Dedifferentiated amniotic fluid mesenchymal stem cell (primary cell): ENCODE results near the gene MCFD2.
"Not testable (repeated sequence)": the region's sequence is repeated elsewhere in the genome, so short reads cannot be mapped to it uniquely, and the experiment has no call there.

Experiments used
- DNase-seq: peaks from one replicate; pipeline ENCODE4 v3.0.0-alpha.2; 2016; ENCODE audit errors: extremely low spot score

MCFD2 gene

DNA sequence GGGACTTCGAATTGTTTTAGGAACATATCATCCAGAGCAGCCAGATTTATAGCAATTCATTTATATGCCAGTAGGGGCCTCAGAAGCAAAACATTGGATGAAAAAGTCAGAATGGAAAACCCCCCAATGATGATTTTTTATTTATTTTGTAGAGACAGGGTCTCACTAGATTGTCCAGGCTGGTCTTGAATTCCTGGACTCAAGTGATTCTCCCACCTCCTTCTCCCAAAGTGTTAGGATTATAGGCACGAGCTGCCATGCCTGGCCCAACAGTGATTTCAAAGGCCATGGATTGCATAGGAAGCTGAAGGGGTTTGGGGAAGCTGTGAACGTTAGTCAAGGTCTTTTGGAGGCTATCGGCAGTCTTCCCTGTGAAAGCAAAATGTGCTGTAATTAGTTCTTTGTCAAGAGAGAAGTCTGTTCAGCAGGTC is 21.9 kb upstream of the MCFD2 start:
- DNase-seq: no peak

DNA sequence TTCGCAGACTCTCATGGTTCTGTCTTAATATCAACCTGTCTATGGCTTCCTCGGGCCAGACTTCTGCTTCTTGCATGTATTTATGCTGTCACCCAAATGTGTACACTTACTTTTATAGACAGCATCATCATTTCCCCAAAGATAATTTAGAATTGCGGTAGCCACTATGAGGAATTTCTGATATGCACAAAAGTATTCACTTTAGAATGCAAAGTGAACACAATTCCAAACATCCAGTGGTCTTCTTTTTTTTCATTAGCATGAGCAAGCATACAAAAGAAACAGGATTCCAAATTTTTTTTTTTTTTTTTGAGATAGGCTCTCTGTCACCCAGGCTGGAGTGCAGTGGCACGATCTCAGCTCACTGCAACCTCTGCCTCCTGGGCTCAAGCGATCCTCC is 21.0 kb upstream of the MCFD2 start:
- DNase-seq: no peak

DNA sequence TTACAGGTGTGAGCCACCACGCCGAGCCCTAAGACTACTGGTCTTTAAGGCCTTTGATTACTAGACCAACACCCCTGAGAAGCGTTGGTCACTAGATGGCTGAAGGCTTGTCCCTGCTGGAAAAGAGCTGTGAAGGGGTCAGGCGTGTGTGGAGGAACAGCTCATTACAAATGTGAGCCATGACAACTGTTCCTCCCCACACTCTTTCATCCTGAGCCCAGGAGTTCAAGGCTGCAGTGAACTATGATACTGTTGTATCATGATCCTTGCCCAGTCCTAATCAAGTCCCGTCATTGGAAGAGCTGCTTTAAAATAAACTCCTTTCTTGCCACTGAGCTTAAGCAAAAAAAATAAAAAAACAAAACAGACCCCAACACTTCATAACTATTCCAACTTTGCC is 19.5 kb upstream of the MCFD2 start:
- no peak for DNase-seq

GRCh38 chr2:46929612-46930011 is 14.0 kb upstream of the MCFD2 start:
- DNase-seq: no peak

- no peak for DNase-seq
Measured at GRCh38 chr2:46926863-46927262, 11.3 kb upstream of the MCFD2 start.

DNA sequence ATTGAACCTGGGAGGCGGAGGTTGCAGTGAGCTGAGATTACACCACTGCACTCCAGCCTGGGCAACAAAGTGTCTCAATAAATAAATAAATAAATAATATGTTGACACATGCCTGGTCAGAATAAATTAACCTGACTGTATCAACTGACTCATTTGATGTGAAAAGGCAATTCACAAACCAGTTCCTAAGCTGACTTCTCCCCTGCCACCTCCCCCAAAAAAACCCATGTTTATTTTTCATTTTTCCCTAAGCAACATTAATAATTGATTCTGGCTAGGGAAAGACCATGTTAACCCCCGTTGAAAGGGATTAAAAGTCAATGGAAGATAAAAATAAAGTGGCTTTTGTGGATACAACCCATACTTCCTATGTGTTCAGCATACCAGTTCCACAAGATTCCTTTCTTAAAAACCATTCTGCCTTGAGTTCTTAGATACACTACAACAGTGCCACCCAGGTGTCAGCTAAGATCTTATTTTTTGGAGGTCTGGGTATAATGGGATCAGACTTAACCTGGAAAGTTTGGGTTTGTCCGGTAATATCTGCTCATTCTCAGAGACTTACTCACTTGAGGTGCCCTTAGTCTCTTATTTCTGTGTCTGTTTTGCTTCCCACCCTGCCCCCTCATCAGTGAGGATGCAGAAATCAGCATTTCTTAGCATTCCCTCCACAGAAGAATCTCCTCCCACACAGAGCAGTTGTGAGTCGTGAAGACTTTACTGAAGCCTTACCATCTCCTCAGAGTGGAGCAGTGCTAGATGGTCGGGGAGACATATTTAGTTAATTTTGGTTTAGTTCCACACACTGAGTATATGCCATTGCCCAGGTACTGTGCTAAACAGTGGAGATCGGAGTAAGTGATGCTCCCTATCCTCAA is 10.1 kb upstream of the MCFD2 start:
- no peak for DNase-seq

DNA sequence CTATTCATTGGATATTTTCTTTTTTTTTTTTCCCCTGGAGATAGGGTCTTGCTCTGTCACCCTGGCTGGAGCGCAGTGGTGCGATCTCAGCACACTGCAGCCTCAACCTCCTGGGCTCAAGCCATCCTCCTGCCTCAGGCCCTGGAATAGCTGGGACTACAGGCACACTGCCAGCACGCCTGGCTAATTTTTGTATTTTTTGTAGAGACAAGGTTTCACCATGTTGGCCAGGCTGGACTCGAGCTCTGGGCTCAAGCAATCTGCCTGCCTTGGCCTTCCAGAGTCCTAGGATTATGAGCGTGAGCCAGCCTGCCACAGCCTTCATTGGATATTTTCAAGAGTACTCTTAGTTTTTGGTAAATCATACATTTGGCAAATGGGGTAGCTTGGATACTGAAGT is 9.0 kb upstream of the MCFD2 start:
- DNase-seq: no peak

DNA sequence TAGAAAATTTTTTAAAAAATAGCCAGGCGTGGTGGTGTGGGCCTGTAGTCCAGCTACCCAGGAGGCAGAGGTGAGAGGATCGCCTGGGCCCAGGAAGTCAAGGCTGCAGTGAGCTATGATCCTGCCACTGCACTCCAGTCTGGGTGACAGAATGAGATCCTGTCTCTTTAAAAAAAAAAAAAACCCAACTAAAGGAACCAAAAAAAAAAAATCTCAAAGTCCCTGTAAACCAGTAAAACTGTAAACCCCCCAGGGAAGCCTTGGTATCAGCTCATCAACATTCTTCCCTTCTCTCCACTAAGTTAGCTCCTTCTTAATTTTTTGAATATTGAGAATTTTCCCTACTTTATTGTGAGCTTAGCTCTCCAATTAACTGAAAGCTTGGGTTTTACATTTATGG is 8.4 kb upstream of the MCFD2 start:
- DNase-seq: no peak

DNA sequence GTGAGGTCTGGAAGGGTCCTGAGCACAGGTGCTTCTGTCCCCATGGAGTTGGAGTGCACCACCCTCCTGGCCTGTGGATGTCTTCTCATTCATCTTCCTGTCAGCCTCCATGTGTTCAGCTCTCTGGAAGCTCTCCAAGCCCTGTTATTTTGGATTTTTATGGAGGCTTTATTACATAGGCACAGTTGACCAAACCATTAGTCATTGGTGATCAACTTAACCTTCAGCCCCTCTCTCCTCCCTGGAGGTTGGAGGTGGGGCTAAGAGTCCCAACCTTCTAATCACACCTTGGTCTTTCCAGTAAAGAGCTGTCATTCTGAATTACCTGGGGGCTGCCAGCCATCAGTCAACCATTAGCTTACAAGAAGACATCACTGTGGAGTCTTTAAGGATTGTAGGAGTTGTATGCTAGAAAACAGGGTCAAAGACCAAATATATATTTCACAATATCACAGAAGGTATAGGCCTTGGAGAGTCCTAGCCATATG is 7.5 kb upstream of the MCFD2 start:
- no peak for DNase-seq

DNA sequence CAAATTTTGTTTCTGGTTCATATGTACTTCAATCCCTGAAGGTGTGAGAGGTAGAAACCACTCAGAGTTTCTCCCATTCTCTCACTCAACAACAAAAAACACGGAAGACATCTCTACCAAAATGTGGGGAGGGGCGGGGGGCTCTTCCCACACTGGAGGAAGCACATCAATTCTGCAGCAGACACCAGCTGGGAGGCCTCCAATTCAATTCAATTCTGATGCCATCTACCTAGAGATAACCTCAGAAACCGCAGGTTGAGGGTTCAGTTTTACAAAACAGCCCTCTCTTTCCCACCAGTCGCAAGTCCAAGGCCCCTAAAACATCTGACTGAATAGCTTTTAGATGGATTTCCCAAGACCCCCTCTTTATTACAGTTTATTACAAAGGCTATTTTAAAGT is 7.0 kb upstream of the MCFD2 start:
- no peak for DNase-seq

DNA sequence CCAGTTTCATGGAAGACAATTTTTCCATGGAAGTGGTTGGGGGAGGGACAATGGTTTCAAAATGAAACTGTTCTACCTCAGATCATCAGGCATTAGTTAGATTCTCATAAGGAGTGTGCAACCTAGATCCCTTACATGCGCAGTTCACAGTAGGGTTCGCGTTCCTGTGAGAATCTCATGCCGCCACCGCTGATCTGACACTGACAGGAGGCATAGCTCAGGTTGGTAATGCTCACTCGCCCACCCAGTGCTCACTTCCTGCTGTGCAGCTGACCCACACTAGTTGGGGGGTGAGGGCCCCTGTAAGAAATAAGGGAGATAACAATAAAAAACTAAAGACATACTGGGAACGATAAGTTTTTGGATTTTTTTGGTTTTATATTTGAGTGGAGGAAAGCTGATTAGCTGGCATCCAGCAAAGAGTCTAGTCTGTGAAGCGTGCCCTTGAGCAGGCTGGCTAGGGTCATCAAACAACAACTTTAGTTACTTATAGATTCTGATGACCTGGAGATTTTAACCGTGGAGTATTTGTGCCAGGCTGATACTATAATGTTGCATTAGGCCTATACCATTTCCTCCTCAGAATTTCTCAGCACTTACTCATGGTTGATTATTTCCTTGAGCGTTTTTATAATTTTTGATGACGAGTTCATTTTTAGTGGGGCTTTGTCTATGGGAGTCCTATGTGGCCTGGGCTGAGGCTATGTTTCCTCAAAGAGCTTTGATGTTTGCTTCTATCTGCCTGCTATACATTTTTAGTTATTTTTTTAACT is 6.3 kb upstream of the MCFD2 start:
- DNase-seq: no peak

GRCh38 chr2:46917628-46918027 is 2.0 kb upstream of the MCFD2 start:
- DNase-seq: no peak

DNA sequence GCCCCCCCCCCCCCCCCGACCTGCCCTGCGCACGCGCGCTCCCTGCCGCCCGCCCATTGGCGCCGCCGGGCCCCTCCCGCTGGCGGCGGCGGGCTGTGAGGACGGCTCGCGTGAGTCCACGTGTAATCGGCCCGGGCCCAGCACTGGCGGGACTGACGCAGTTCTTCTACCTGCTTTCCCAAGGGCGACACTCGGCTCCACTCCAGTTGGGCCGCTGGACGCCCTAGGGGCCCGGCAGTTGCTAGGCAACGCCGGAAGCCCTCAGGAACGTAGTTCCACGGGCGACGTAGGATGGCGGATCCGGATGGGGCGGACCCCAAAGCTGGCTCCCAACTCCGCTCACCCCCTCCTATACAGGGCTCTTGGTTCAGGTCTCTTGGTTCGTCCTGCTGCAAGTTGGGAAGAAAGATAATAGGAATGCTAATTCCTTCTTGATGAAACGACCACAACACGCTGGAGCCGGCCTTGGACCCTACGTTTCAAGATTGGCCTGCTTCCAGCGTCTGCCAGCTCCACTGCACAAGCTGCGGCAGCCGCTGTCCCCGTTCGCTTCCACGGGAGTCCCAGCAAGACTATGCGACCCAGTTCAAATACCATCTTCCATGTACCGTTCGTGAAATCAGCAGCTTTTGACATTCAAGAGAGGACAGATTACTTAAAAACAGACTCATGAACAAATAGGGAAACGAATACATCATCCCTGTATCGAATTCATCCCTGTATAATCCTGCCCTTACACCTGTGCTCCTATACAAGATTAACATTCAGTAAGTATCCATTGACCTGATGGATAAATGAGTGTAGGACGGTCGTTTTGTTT is 415 bp upstream of the MCFD2 start:
- peak; percentile 75 for DNase-seq

GRCh38 chr2:46914578-46915230 is 902 bp downstream of the MCFD2 start:
- DNase-seq: no peak

DNA sequence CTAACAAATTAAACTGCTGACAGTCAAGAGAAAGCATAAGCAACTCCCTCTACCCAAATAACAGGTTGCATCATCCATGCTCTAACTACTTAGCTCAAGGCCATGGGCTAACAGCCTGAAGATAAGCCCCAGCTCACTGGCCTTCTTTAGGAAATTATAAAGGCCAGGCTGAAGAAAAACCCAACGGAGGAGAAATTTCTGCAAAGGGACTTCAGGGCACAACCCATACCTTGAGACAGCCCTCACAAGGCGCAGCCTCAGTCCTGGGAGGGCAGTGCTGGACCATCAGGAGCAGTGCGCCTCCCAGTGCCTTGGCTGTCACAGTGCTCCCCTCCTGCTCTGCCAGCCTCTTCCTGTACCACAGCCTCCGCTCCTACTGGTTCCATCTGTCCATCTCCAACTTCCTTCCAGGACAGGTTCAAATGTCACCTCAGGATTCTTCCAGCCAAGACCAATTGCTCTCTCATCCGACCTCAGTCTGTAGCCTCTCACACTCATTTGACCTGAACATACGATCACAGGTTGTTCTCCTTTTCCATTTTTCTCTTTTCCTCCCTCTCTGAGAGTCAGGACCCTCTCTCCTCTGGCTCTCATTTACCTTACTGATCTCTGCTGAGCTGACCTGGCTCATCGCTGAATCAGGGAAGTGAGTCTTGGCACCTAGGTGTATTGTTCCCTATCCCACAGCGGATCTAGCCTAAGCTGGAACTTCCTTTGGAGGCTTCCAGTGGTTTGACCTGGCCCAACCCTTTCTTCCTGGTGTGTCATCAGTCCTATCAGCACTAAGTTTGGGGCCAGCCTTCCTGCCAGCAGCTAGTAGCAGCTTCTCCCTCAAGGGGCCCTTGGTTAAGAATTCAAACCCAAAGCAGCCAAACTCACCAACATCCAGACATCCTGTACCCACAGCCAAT is 1.9 kb downstream of the MCFD2 start:
- DNase-seq: no peak

- DNase-seq: peak; percentile 36
Measured at GRCh38 chr2:46909771-46910419, 5.7 kb downstream of the MCFD2 start.

DNA sequence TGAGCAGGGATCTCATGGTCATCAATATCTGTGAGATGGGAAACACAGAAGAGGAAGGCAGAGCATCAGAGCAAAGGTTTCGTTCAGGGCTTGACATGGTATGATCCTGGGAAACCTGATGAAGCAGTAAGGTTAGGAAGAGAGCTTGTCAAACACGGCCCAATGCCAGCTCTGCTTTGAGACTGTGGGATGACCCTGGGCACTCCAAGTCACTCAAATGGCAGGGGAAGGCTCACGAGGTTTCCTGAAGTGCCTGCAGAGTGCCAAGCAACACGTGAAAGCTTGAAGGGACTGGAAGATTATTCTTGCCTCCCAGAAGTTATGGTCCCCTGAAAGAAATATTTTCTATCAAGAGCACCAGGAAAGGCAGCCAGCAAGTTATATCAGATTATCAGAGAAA is 6.5 kb downstream of the MCFD2 start:
- DNase-seq: no peak

DNA sequence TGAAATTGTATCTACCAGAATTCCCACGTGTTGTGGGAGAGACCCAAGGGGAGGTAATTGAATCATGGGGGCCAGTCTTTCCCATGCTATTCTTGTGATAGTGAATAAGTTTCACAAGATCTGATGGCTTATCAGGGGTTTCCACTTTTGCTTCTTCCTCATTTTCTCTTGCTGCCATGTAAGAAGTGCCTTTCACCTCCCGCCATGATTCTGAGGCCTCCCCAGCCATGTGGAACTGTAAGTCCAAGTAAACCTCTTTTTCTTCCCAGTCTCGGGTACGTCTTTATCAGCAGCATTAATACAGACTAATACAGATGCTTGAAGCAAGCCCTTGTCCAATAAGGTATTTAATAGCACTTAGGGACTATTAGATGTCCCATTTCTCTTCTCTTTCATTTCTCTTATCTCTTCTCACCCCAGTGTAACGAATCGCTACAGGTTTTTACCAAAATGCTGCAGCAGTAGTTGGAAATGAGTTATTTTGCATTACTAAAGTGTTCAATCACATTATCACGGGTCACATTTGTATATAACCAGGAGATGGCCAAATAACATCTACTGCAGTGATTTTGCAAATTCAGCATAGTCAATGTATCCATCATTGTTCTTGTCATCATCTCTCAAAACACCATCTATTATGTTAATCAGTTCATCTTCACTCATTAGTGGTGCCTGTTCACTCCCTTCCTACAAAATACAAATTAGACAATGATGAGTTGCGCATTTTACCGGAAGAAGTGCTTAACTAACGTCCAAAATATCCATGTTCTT is 10.5 kb downstream of the MCFD2 start:
- not testable (repeated sequence) for DNase-seq

DNA sequence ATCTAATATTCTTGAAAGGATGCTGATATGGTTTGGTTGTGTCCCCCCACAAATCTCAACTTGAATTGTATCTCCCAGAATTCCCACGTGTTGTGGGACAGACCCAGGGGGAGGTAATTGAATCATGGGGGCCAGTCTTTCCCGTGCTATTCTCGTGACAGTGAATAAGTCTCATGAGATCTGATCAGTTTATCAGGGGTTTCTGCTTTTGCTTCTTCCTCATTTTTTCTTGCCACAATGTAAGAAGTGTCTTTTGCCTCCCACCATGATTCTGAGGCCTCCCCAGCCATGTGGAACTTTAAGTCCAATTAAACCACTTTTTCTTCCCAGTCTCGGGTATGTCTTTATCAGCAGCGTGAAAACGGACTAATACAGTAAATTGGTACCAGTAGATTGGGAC is 12.6 kb downstream of the MCFD2 start:
- DNase-seq: not testable (repeated sequence)
